GM10266 (cell line): Measurements from ENCODE around the gene CCR4.
A peak's percentile ranks its signal among the peaks of the same experiment; 100 is the strongest.
"Not testable (repeated sequence)": the region's sequence is repeated elsewhere in the genome, so short reads cannot be mapped to it uniquely, and the experiment has no call there.

Experiments used
- DNase-seq: peaks from one replicate; pipeline ENCODE4 v3.0.0; 2012; ENCODE audit errors: extremely low spot score
- TF ChIP-seq, protein P1 (sequence below): IDR thresholded peaks from 2 replicates; pipeline ENCODE4 v1.5.1; 2012; ENCODE audit warnings: mild to moderate bottlenecking, low read depth; ENCODE audit not compliant: control insufficient read depth, insufficient read depth; ENCODE audit errors: missing control alignments

CCR4 gene

DNA sequence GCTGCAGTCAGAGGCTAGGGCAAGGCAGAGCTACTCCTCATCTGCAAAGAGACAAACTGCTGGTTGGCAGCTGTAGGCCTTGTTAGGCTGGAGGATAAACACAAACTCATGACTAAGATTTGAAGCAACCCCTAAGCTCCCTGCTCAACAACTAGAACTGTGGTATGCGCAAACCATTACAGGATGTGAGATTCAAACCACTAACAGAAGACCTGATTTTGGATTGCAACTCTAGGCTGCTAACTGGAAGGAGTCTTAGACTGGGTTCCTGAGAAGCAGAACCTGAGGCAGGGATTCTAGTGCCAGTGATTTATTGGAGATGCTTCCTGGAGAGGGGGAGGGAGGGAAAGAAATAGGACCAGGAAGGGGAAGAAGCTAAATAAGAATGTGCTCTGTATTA, 22.5 kb downstream of the CCR4 start:
- TF ChIP-seq, protein P1, sequence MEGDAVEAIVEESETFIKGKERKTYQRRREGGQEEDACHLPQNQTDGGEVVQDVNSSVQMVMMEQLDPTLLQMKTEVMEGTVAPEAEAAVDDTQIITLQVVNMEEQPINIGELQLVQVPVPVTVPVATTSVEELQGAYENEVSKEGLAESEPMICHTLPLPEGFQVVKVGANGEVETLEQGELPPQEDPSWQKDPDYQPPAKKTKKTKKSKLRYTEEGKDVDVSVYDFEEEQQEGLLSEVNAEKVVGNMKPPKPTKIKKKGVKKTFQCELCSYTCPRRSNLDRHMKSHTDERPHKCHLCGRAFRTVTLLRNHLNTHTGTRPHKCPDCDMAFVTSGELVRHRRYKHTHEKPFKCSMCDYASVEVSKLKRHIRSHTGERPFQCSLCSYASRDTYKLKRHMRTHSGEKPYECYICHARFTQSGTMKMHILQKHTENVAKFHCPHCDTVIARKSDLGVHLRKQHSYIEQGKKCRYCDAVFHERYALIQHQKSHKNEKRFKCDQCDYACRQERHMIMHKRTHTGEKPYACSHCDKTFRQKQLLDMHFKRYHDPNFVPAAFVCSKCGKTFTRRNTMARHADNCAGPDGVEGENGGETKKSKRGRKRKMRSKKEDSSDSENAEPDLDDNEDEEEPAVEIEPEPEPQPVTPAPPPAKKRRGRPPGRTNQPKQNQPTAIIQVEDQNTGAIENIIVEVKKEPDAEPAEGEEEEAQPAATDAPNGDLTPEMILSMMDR = no peak
- peak; percentile 26 for DNase-seq

DNA sequence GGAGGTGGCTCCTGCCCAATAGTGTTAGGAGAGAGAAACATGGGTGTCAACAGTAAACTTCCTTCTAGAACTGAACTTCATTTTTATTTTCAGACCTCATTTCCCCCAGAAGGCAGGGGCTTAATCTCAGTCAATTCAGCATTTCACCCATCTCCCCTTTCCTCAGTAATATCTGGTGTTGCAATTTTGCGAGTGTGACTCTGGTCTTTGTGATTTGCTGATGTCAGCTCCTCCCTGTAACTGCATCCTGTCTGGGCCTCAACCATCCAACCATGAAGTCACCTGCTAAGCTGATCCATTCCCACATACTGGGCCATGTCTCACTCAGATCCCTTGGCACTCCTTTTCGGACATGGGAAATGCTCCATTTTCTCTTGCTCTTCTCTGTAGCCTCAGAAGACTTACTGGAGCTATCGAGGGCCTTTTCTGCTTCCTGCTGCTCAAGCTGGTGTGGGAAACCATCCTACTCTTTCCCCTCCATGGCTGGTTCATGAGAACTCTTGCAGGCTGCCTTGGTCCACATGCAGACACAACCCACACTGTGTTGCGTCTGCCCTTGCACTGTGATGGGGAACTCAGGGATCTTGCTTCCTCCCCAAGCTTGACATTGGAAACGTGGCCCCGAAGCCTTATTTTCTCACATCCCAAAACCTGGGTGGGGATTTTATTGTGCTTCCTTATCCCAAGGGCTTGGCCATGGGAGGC, 24.6 kb downstream of the CCR4 start:
- no peak for DNase-seq

DNA sequence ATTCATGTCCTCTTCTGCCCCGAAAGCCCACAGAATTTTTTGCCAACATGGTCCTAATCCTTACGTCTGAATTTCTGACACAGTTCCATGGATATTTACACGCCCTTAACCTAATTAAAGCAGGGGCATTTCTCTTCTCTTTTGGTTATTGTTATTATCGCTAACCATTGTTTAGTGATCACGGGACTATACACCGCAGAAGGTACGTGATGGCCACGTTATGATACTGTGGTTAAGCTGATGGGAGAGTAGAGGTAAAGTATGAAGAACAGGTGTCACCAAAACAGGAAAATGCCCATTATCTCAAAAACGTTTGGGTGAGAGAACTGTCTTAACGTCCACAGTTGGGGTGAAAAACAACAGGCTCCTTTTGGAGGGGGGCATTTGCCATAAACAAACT, 26.4 kb downstream of the CCR4 start:
- TF ChIP-seq, protein P1 = no peak
- no peak for DNase-seq

More for the DNA sequence above, 24.6 kb downstream of the CCR4 start:
- TF ChIP-seq, protein P1 = no peak

DNA sequence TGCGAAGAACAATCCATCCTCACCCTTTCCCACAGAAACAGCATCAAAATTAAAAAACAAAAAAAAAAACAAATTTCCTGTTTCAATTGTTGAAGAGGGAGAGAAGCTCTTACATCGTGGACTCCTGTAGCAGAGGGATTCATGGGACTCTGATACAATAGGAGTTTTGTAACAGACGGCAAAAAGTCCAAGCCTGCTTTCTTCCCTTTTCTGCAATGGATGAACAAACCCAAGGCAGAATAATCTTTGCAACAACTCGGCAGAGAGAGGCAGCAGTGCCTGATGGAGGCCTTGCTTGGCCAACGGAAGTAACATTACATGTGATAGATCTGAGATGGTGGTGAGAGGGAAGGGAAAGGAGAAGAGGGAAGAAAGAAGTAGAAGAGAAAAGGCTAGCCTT, 26.9 kb downstream of the CCR4 start:
- TF ChIP-seq, protein P1 = no peak
- DNase-seq = no peak

DNA sequence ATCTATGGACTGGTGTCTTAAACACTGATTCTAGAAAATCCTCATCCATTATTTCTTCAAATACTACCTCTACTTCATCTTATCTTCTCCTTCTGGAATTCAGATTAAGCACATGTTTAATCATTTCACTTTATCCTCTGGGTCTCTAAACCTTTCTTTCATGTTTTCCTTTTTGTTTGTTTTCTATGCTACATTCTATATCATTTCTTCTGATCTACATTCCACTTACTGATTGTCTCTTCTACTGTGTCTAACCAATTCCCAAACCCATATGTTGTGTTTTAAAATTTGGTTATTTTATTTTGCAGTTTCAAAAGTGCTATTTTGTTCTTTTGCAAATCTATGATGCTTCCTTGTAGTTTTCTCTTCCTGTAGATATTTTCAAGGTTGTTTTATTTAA, 31.7 kb downstream of the CCR4 start:
- TF ChIP-seq, protein P1 = no peak
- DNase-seq = no peak

DNA sequence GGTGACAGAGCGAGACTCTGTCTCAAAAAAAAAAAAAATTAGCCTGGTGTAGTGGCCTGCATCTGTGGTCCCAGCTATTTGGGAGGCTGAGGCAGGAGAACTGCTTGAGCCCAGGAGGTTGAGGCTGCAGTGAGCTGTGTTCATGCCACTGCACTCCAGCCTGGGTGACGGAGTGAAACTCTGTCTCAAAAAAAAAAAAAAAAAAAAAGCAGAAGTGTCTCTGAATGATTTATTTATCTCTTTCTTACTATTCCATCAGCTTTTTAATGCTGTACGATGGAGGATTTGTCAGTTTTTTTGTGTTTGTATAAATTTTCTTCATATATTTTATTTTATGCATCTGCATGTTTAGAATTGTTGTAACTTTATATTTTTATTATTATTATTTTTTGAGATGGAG, 33.5 kb downstream of the CCR4 start:
- DNase-seq = not testable (repeated sequence)

DNA sequence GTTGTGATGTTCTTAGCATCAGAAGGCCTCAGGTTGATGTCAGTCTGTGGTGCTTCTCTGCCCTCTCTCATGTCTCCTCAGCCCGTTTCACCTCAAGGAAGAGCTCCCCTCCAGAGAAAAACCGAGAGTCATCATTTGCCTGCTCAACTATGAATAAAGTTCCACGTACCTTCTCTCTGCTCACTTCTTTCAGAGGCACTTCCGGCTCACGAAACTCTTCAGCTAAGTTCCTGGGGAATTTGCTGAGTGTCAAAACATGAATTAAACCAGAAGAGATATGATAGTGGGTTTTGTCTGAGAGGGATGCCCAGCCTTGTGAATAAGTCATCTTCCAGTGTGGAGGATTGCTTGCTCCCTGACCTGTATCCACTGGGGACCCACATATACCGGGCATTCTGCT, 37.7 kb downstream of the CCR4 start:
- TF ChIP-seq, protein P1 = no peak
- no peak for DNase-seq

DNA sequence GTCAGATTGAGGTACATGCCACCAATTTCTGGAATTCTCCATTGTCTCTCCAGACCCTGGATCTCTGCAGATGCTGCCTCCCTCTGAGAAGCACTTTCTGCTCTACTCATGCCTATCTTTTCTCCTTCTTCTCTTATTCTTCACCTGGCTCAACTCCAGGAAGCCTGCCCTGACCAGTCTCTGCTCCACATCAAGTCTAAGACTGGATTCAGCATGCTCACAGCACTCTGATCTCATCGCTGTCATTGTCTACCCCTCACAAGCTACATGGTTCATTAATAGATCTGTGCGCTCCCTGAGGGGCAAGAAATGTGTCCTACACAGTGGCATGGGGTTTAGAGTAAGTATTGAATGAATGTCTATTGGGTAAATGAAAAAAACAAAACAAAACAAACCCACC, 38.7 kb downstream of the CCR4 start:
- TF ChIP-seq, protein P1 = no peak
- DNase-seq = no peak
